ENCODE results near the gene PSMG4. TPM values are rescaled to one million over a fixed set of nuclear protein-coding genes. Genes with fewer than 3 reads are reported as not detected.

PSMG4 gene
- total RNA-seq, 1 experiment from 2014 or later = 35.3 TPM

GRCh38 chr6:3251462-3252314 lies 7.1 kb upstream of the PSMG4 start:
- peak; percentile 89 for DNase-seq (ENCODE audit: low read depth)

GRCh38 chr6:3252369-3252768 lies 6.4 kb upstream of the PSMG4 start:
- peak; percentile 96 for DNase-seq (ENCODE audit: low read depth)

- peak; percentile 46 for DNase-seq (ENCODE audit: low read depth)
Observed at GRCh38 chr6:3252861-3253596, 5.7 kb upstream of the PSMG4 start.

GRCh38 chr6:3253597-3253961 lies 5.2 kb upstream of the PSMG4 start:
- no peak for DNase-seq (ENCODE audit: low read depth)

GRCh38 chr6:3258201-3258600 lies 546 bp upstream of the PSMG4 start:
- DNase-seq (ENCODE audit: low read depth) = no peak

GRCh38 chr6:3259491-3259958 lies 778 bp downstream of the PSMG4 start:
- peak; percentile 59 for DNase-seq (ENCODE audit: low read depth)

GRCh38 chr6:3260296-3260695 lies 1.5 kb downstream of the PSMG4 start:
- DNase-seq (ENCODE audit: low read depth) = no peak

- DNase-seq (ENCODE audit: low read depth) = no peak
Observed at GRCh38 chr6:3260772-3261517, 2.2 kb downstream of the PSMG4 start.

GRCh38 chr6:3261518-3261820 lies 2.7 kb downstream of the PSMG4 start:
- no peak for DNase-seq (ENCODE audit: low read depth)

GRCh38 chr6:3261921-3262320 lies 3.2 kb downstream of the PSMG4 start:
- DNase-seq (ENCODE audit: low read depth) = no peak

GRCh38 chr6:3263096-3263495 lies 4.3 kb downstream of the PSMG4 start:
- DNase-seq (ENCODE audit: low read depth) = no peak

GRCh38 chr6:3264356-3264755 lies 5.6 kb downstream of the PSMG4 start:
- no peak for DNase-seq (ENCODE audit: low read depth)

- DNase-seq (ENCODE audit: low read depth) = no peak
Observed at GRCh38 chr6:3265671-3266070, 6.9 kb downstream of the PSMG4 start.

GRCh38 chr6:3266170-3266569 lies 7.4 kb downstream of the PSMG4 start:
- DNase-seq (ENCODE audit: low read depth) = no peak

- no peak for DNase-seq (ENCODE audit: low read depth)
Observed at GRCh38 chr6:3267162-3267561, 8.4 kb downstream of the PSMG4 start.

- DNase-seq (ENCODE audit: low read depth) = no peak
Observed at GRCh38 chr6:3268680-3269079, 9.9 kb downstream of the PSMG4 start.

- no peak for DNase-seq (ENCODE audit: low read depth)
Observed at GRCh38 chr6:3269281-3269975, 10.7 kb downstream of the PSMG4 start.

GRCh38 chr6:3270258-3270657 lies 11.5 kb downstream of the PSMG4 start:
- no peak for DNase-seq (ENCODE audit: low read depth)

GRCh38 chr6:3271756-3272155 lies 13.0 kb downstream of the PSMG4 start:
- no peak for DNase-seq (ENCODE audit: low read depth)

- DNase-seq (ENCODE audit: low read depth) = no peak
Observed at GRCh38 chr6:3272911-3273547, 14.3 kb downstream of the PSMG4 start.

Data from Daoy (cell line).